HTERT RPE-1 (cell line): Measurements from ENCODE around the gene EPHA4.

ENCODE experiments used
- in situ Hi-C: fragments of 300-500 bp; cut with MboI; formaldehyde crosslinking; loops from 4 replicates; pipeline ENCODE4 v1.14.3; 2020; ENCODE audit warnings: low sequenced_read_pairs

The EPHA4 gene

DNA sequence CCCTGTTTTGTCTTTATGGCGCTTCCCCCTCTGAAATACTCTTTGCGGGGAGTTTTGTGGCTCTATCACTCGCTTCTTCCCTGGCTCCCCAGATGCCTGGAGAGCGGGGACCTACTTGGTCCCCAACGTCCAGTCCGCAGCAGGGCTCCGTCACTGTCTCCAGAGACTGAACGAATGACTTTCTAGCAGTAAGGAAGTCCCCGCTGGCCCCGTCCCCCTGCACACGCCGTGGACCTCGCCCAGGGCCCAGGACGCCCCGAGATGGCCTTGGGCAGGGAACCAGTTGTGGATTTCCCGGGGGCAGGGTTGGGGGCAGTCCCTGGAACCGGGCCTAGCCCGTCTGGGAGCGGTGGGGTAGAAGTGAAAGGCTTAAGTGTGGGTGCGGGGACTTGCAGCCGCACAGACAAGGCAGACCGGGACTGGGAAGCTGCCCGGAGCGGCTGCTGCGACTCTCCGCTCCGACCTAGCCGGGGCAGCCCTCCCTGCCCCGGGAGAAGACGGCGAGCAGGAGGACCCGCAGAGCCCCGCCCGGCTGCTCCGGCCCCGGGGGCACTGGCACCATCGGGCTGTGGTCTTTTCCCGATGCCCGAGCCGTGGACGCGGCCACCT lies 821 bp upstream of the EPHA4 start:
- in situ Hi-C loops: no loop called here

DNA sequence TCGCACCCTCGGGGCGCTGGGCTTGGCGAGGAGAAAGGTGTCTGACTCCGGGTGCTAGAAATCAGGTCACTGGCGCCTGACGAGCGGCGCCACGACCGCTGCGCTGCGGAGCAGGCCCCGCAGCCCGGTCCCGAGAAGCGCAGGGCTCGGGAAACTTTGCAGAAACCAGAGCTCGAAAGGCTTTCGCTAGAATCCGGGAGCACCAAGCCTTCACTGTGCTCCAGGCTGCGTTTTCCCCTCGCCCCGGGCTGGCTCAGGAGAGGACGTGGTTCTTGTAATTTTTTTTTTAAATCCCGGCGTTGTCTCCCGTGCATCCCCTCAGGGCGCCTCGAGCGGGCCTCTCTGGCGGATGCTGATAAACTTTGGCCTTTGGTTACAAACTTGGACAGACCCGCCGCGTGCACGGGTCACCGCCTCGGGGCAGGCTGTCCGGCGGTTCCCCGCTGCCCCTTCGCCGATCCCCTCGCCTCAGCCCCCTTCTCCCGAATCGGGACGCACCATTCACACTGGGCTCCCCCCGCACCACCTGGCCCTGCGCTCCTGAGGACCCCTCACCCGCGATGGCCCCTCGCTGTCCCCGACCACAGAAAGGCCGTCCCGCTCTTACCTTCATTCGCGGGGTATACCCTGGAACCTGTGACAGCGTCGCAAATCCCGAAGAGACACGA lies 419 bp downstream of the EPHA4 start:
- in situ Hi-C loops: no loop called here

DNA sequence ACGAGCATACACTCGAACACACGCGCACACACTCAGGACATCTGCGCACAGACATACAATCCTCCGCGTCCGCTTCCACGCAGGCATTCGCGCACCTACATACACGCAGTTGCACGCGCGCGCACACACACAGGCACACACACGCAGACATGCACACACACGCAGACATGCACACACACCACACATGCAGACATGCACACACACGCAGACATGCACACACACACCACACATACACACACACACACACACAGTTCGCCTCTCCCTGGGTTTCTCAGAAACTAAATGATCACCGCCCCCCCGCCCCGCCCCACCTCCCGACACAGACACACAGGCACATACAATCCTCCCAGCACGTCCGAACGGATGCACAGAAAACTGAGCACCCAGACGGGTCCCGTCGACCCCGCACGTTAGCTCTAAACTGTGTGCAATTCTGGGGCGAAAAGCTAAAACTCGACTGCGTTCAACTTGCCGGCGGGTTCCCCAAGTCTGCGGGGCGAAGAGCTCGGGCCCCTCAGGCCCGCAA lies 1.0 kb downstream of the EPHA4 start:
- in situ Hi-C loops: no loop called here

DNA sequence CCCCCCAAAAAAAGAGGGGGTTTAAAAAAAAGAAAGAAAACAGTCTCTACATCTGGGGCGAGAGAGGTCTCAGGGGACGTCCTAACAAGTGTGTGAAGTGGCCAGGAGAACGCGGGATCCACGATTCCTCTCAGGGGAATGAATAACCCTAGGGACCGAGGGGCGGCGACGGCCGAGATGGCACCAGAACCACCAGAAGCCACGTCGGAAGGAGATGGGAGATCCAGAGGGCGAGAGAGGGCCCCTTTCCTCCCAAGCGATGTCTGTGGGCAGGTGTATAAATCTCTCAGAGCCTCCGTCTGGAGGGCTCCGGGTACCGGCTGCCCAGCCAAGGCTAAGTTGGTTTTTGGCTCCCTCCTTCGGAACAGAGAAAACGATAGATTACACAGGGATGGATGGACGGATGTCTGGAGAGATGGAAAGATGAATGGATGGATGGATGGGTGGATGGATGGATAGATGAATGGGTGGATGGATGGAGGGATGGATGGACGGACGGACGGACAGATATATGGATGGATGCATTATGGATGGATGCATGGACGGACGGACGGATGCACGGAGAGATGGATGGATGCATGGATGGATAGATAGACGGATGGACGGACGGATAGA lies 1.7 kb downstream of the EPHA4 start:
- in situ Hi-C loops: no loop called here

DNA sequence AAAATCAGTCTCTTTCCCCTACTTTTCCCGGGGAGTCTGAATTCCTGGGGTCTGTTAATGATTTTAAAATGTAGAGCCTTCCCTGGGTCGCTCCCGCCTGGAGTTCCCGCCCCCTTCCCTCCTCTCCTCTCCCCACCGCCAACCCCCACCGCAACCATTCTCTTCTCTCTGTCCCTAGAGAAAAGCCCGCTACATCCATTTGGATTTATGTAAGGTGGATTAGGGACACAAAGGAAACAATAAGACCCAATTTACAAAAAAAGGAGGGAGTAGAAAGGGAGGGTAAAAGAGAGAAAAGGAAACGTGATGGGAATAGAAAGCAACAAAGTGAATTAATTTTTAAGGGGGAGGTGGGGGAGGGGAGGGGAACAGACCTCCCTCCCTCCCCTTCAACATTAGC lies 2.2 kb downstream of the EPHA4 start:
- in situ Hi-C loops: no loop called here

DNA sequence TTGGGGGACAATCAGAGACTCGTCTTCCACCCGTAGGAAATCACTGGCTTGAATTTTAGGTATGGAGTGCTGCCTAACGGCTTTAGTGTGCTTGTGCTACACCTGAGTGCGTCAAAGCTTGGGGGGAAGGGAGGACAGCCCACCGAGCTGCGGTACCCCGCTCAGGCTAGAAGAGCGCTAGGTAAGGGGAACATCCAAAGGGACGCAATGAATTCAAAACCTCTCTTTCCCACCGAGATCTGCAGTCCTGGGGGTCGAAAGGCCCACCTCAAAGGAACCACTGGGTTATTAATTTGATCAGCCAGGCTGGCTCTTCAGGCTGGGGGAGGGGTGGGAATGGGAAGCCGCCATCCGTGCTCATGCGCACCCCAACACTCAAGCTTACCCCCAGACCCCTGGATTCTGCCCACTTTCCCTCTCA lies 2.7 kb downstream of the EPHA4 start:
- in situ Hi-C loops: no loop called here

DNA sequence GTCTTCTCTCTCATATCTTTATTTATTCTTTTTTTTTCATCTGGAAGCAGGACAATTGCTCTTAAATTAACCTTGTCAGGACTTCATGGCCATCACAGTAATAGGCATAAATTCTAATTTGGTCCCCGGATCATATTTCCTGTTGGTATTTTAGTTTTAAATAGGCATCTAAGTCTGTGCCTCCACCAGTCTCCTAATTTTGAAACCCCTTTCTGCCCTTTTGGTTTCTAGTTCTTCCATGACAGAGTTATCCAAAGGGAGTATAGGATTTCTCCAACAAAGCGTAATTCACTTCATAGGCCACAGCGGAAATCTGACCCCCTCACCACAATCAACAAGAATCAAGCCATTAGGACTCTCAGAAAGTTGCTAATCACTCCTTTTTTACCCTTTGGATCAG lies 3.8 kb downstream of the EPHA4 start:
- in situ Hi-C loops: no loop called here

DNA sequence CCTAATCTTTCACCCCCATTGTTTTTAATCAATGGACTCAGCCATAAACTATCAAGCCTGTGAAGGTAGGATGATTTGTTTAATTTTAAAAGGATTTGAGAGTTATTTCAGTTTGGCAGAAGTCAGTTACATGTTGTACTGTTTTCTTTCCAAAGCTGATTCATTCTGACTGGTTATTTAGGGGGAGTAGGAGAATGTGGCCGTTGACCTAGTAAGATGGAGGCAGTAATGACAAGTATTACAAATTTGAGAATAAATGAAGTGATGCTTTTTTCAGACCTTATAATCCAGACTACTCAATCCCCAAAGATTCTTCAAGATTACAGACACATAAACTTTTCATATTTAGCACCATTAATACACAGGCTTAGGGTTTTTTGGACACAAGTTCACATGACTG lies 4.3 kb downstream of the EPHA4 start:
- in situ Hi-C loops: no loop called here

DNA sequence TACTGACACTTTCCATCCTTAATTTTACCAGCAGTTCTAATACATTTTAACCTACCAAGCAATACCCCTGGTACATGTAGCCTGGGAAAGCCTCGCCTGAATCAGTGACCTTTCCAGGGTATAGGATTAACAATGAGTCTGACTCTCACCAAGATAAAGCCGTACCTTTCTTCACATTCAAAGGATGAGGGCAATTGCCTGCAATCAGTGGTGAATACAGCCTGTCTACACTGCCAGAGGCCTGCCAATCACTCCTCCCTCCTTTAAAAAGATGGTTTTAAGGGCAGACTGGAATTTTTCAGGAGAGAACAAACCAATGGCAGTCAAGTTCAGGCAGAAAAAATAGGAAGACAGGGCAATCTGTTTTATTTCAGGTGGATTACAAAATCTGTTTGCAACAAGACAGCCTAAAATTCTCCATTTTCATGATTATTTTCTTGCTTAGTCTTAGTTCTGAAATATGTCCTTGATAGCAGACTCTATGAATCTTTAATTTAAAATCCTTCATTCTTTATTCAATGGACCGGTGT lies 4.8 kb downstream of the EPHA4 start:
- in situ Hi-C loops: no loop called here

DNA sequence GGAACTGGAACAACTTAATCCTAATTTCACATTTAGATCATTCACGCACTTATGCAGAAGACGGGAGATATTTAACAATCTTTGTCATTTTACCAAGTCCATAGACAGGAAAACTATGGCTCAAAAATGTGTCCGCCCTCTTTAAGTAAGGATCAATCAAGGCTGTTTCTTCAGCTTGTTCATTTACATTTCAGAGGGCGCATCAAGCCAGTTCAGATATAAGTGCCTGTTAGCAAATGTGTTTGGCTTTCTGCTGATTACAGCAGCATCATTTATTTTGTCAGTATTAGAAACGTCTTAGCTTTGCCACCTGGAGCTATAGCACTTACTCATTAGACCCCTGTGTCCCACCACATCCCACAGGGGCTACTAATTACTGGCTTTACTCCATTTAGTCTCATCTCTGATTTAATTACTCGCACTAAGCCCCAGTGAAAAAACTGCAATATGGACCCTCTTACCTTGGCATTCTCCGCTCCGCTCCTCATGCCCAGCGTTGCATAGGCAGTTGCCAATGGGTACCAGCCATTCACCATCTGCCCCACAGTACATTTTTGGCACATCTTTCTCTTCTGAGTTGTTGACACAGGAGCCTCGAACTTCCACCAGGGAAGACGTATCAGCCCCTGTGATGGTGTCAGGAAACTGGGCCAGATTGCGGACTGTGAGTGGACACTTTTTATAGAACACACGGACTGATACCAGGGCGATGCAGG lies 8.7 kb downstream of the EPHA4 start:
- in situ Hi-C loops: no loop called here

DNA sequence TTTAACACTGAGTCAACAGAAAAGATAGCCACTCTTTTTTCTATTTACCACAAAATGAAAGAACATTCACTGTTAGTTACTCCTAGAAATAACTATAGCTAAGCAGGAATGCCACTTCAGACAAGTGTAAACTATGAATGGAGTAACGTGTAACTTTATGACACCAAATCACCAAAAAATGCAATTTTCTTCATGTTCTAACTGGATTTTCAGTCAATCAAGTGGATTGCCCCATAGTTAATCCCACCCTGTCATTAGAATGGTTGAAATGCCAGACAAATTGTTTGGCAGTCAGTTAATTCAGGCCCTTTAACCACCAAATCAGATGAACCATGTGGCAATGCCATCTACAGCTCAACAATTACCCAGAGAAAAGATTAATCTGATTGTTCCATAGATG lies 9.9 kb downstream of the EPHA4 start:
- in situ Hi-C loops: no loop called here

DNA sequence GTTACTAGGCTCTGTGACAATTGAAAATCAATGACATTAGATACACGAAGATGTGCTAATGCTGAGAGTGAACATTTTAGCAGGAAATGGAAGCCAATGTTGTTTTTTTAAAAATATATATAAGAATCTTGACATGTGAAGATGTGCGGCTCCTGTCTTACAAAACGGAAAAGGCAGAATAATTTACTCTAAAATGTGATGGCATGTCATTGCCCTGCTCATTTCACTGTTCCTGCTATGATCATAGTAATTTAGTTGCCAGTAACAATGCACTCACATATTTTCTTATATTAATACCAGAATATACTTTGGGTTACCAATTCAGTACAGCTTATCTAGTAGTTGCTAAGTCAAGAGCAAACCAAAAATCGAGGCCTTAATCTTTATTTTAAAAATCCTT lies 10.3 kb downstream of the EPHA4 start:
- in situ Hi-C loops: no loop called here

DNA sequence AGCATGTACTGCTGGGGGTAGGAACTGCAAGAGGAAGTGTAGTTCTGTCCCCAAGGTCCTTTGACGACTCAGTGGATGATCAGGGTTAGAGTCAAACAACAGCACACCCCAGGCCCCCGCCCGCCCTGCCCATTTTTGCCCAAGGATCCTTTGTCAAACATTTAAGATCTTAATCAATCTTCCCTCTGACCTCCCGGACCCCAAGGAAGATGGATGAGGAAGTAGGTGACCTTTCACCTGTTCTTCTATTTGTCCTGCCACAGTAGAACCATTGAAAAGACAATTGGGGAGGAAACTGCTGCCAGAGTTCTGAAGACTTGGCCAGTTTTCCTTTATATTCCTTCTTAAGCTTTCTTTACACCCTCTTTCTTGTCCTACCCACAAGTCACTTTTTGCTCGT lies 12.1 kb downstream of the EPHA4 start:
- in situ Hi-C loops: no loop called here

DNA sequence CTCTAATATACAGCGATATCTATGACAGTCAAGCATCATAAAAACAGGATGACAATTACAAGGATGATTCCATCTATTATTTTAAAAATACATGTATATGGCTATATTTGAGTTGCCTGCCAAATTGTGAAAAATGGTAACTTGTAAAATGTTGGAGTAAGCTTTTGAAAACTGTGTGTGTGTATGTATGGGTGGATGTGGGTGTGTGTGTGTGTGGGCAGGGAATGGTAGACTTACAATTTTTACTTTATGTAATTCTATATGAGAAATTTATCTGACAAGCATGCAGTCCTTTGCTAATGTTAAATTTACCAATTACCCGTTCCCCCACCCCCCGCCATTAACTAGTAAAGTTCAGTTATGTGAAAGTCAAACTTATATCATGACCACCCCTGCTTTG lies 14.0 kb downstream of the EPHA4 start:
- in situ Hi-C loops: no loop called here

DNA sequence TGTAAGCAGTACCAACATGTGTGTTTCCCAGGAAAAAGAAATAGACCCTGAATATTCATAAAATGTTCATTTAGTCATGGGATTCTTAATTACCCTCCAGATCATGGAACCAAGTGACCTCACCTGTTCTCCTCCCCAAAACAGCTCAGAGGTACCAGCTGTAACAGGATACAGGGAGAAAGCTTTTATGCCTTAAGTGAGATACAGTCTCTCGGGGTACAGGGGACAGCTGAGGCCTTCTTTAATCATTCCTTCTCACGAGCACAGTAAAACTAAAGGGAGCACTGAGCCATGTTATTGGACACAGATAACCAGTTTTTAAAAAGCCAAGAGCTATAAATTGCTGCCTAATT lies 16.6 kb downstream of the EPHA4 start:
- in situ Hi-C loops: no loop called here

DNA sequence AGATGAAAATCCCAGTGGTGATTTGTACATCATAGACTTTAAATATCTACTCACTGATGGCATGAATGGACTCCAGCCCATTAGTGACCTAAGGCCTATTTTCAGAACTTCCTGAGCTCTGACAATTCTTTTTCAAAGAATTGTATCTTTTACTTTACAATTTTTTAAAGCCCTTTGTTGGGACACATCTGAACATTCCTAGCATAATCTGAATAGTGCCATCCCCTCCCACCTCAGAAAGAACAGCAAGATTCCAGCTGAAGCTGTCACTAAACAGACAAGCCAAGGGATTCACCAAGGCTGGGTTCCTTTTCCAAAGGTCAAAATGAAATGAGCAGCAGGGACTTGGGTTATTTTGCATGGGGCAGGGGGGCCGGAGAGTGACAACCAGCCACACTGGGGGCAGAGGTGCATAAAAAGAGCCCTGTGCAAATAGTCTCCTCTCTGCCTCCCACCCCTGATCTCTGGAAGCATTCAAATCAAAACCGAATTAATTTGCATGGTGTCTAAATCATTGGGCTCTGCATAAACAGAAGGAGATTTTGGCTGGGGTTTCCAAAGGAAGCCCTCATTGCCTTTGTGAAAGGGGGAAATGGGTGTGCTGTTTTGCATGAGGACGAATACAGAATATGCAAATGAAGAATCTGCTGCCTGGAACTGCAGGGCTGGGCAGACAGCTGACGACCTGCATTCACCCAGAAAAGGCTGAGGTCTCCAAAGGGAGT lies 17.2 kb downstream of the EPHA4 start:
- in situ Hi-C loops: no loop called here

DNA sequence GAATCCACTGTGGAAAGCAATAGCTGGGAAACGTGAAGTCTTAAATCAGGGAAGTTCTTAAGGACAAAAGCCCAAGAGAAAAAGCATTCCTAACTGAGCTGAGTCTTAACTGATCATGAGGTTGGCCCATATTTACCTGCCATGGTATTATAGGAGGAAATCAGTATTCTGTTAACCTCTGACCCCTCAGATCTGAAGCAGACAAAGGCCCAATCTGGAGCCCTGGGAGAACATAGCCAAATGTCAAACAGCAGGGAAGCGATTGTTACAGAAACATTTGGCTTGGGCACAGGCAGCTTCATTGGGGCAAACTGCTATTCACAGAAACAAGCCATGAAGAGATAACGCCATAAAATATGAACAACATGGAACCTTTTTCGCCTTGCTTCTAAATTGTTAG lies 18.8 kb downstream of the EPHA4 start:
- in situ Hi-C loops: no loop called here

DNA sequence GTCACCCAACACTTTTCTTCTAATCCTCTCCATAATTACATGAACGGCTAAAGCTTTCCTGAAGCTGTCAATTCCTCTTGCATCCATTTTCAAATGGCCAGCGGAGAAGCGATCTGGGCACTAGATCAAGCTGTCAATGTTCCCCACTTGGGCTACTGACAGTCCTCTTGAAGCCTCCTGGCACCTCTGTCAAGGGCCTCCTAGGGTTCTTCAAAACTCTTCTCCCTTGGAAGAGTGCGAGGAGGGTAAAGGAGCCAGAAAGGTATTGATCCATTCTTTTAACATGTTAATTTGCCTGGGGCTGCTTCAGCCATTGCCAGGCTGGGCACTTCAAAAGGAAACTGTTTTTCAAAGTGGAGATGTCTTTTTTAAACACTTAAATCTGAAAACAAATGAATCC lies 19.8 kb downstream of the EPHA4 start:
- in situ Hi-C loops: no loop called here

DNA sequence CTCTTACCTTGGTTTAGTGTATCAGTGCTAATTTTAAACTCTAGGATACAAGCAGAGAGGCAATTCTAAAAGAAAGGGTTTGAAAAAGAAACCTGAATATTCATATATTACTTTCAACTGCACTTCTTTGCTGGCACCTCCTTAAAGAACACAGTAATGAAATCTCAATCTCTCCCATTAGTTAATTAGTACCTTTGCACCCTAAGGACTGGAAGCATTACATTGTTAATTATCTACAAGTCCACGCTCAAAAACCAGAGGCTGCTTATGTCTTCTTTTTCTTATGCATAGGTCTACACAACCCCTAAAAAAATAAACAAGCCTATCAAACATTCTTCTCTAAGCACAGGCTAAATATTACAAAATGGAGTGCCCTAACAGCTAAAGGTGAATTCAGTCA lies 20.2 kb downstream of the EPHA4 start:
- in situ Hi-C loops: no loop called here

DNA sequence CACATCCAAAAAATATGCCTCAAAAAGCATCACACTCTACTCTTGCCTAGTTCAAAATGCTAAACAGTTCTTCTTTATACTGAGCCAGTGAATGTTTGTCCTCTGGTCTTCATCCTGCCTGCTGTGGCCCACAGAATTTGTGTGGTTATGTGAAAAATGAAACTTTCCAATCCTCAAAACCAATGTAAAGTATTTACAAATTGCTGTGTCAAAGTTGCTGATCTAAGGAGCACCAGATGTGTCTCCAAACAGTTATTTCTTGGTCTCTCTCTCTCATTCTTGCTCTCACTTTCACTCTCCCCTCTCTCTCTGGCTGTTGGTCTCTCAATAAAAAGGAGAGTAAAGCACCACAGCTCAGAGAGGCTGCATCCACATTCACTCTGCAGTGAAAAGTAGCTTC lies 23.0 kb downstream of the EPHA4 start:
- in situ Hi-C loops: no loop called here
